ENCODE results near the gene TRIM29.
"Not testable (repeated sequence)": the region's sequence is repeated elsewhere in the genome, so short reads cannot be mapped to it uniquely, and the experiment has no call there.

TRIM29 gene

DNA sequence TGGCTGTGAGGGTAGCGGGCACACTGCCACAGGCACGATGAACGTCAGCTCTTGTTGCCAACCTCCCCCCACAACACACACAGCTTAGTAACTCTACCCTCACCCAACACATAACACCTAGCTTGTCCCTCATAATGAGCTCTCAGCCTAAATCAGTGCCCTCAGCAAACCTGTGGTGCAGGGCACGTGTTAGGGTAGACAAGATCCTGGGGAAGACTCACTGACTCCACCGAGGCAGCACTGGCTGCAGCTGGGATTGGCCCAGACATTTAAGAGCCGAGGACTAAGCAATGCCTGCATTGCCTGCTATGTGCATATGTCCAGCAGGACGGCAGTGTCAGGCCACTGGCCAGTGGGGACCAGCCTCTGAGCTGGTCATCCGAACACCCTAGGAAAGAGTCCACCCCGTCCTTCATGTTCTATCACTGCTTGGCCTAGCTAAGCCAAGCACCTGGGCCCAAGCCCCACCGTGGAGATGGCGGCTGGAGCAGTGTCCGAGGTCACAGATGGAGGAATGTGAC lies 32.9 kb upstream of the TRIM29 start:
- DNase-seq = no peak

DNA sequence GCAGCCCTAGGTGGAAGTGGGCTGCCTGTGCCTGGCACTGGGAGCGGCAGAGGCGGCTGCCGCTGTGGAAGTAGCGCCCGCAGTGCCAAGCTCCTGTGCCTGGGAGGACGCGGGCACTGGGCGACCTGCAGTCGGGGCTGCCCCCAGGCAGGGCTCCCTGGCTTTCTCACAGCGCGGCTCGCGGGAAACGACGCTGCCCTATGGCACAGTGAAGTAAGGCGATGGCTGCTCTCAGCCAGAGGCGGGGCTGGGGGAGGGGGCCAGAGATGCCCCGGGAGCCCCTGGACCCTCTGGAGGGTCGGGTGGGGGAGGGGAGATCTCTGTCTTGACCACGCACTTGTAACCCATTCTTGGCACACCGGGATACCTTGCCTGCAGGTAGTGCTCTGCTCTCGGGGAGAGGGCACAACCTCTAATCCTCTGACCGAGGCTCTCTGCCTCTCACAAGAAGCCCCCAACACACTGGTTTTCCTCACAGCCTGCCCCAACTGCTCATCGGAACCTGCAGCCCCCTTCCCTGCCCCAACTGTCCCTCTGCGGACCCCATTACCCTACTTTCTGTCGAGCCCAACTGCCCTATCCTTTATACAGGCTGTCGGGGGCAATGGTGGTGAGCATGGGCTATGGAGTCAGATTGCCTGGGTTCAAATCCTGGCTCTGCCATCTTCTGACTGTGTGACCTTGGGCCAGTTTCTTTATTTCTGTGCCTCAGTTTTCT lies 32.2 kb upstream of the TRIM29 start:
- DNase-seq = peak; percentile 8

DNA sequence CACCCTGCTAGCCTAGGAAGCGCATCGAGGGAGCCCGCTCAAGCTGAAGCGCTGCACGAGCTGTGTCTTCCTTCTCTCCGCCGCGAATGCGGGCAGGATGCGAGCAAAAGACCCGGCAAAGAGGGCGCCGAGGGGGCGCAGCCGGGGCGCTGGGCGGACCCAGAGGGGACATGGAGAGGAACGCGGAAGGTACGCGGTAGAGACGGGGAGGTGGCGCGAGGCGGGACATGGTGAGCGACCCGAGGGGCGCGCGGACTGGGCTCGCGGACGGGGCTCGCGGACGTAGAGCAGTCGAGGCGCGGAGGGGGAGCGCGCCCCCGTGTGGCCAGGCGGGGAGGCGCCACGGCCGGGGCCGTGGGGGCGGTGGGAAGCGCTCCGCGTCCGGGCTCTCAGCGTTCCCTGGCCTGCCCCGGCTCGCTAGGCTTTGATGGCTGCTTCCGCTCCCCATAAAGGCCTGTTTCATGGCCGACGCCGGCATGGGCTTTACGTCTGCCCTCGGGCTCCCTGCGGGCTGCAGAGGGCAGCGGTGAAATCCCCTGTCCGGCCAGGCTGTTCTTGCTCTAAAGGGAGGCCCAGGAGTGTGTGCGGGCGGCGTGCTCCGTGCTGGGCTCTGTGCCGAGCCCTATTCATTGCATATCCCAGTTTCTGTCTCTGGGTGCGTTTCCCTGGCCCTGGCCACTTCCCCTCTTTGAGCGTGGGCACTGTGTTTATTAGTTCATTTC lies 31.2 kb upstream of the TRIM29 start:
- DNase-seq = peak; percentile 93

DNA sequence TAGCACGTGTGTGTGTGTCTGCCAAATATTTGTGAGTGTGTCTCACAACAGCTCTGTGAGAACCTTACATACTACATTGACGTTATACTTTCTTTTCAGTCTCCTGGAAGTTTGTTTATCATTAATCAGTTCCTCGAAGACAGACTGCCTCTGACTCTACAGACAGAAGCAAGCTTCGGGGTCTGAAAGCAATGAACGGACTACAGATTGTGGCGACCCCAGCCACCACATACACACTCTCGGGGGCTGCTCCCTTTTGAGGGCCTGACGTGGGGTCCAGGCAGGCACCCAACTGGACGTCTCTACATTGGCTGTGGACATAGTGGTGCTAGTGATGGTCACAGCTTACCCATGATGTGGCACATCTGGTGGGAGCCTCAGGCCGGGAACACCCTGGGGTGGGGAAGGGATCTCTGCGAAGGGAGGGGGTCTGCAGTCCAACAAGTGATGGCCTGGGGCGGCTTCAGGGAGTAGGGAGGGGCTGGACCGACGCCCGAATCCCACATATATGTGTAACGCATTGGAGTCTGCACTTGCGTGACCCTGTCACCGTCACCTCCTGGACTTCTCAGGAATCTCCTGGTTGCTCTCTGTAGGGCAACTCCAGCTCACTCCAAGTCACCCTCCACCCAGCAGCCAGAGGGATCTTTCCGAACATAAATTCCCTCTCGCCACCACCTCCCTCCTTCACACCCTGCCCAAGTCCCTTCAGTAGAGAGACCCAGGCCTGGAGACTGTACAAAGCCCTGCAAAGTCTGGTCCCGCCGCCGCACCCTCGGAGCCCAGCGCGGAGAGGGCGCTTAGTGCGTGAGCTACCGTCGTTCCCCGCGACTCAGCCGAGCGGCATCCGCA lies 30.4 kb upstream of the TRIM29 start:
- DNase-seq = no peak

DNA sequence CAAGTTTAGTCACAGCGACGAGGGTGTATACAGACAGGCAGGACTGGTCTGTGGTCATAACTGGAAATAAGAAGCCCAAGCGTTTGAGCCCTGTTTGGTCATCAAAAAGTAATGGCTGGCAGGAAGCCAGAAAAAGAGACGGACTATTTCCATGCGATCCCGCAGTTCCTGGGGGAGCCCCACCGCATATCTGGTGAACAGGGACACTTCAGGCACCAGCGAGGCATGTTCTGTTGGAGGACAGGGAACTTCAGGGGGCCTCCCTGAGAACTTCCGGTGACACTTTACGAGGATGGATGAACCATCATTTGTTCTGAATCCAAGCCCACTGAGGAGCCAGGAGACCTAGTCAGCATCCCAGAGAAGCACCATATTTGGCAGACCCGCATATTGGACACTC lies 29.7 kb upstream of the TRIM29 start:
- no peak for DNase-seq

DNA sequence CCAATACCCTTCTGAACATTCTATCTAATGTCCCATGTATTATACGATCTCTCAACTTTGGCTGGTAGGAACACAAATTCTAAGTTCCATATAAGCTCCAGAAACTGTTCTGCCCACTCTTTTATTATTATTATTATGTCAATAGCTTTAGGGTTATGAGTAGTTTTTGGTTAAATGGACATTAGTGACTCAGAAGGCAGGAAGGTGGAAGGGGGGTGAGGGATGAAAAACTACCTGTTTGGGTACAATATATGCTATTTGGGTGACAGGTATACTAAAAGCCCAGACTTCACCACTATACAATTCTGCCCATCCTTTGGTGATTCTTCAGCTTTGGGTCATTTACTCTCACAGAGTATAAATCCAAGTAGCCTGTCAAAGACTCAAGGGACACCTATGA lies 22.5 kb upstream of the TRIM29 start:
- no peak for DNase-seq

DNA sequence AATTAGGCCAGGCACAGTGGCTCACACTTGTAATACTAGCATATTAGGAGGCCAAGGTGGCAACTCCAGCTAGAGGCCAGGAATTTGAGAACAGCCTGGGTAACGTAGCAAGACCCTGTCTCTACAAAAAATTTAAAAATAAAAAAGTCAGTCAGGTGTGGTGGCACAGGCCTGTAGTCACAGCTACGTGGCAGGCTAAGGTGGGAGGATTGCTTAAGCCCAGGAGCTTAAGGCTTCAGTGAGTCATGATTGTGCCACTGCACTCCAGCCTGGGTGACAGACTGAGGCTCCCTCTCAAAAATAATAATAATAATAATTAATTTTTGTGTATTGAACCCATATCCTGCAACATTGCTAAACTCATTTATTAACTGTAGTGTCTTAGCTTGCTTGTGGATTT lies 15.3 kb upstream of the TRIM29 start:
- no peak for DNase-seq

DNA sequence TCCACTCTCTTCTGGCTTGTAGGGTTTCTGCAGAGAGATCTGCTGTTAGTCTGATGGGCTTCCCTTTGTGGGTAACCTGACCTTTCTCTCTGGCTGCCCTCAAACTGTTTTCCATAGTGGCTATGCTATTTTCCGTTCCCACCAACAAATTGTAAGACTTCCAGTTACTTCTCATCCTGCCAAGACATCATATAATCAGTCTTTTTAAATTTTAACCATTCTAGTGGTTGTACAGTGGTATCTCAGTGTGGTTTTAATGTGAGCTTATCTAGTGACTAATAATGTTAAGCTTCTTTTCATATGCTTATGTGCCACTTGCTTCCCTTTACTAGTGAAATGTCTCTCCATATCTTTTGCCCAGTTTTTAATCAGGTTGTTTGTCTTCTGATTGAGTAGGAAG lies 13.6 kb upstream of the TRIM29 start:
- no peak for DNase-seq

DNA sequence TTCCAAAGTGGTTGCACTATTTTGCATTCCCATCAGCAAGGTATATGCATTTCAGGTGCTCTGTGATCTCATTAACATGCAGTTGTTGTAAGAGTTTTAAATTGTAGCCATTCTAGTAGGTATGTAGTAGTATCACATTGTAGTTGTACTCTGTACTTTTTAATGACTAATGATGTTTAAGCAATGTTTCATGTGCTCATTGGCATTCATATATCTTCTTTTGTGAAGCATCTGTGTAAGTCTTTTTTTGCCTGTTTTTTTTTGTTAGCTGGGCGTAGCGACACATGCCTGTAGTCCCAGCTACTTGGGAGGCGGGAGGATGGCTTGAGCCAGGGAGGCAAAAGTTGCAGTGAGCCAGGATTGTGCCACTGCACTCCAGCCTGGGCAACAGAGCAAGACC lies 11.3 kb upstream of the TRIM29 start:
- no peak for DNase-seq

DNA sequence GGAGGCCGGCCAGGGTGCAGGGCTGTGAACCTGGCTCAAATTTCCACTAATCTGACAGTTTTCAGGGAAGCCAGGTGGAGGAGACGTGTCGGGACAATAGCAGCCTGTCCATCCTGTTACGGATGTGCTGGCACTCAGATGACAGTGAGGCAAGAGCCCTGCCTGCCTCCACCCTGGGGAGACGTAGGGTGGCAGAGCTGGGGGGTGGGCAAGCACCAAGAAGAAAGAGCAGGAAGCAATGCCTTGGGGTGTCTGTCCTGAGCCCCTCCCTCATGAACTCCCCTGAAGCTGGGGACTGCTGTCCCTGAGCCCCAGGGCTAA lies 10.0 kb upstream of the TRIM29 start:
- no peak for DNase-seq

DNA sequence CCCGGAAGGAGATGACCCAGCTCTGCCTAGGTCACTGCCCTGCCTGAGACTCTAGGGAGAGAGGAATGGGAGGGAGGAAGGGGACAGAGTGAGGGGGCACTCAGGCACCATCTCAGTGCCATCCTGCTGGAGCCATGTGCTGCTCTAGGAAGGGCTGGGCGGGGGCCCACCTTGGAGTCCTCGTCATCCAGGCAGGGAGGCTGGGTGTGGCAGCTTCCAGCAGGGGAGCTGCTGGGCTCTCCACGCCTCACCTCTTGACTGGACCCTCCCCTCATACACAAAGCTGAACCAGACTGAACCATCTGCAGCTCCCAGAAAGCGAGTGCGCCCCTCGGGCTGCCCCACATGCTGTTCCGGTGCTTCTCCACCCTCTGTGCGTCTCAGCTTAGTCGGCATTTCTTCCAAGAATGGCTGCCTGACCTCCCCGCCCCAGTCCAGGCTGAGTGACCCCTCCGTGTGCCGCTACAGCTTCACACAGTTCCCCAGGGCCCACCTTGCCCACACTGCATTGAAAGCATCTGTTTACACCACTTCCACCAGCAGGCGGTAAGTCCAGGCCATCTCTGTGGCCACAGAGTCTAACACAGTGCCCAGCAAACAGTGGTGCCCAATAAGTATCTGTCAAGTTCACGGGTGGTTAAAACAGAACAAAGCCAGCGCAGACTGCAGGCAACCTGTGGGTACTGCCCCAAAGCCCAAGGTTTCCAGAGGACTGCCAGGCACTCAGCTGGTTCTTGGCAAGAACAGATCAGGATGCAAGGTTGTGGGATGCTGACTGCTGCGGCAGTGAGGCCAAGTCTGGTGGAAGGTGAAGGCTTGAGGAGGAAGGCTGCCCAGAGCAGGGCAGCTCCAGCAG lies 9.4 kb upstream of the TRIM29 start:
- no peak for DNase-seq

DNA sequence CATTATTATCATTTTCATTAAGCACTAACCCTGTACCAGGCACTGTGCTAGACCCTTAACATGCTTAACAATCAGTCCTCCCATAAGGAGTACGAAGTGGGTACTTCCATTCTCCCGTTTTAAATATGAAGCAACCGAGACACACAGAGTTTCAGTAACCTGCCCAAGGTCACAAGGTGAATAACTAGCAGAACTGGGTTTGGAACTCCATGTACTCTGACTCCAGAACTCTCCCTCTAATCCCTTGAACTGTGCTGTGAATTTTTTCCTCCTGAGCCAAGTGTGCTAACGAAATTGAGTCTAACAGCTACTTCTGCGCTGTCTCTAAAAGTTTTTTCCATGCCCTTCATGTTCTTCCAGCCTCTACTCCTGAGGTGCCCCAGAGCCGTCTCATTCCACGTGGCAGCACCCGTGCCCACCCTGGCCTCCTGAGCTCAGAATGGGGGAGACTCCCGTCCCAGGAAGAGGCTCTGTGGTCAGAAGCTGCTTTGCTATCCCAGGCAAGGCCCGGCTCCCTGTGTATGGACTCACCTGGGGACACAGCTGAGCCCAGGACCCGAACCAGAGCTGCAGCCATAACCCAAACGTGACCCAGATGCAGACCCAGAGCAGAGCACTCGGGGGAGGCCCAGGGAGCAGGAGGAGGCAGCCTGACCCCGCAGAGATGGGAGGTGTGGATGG lies 8.6 kb upstream of the TRIM29 start:
- no peak for DNase-seq

DNA sequence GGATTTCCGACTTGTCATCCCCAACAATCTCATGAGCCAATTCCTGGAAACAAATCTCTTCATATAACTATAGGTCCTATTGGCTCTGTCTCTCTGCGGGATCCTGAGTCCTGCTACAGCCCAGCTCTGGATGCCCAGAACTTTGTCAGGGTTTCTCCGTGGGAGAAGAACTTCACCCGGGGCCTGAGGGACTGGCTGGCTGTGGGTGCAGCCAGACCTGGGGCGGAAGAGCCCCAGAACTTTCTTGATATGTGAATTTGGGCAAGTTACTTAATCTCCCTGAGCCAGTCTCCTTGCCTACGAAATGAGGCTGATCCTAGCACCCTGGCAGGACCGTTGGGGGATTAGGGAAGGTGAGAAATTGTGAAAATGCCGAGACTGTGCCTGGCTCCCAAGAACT lies 6.6 kb upstream of the TRIM29 start:
- no peak for DNase-seq

DNA sequence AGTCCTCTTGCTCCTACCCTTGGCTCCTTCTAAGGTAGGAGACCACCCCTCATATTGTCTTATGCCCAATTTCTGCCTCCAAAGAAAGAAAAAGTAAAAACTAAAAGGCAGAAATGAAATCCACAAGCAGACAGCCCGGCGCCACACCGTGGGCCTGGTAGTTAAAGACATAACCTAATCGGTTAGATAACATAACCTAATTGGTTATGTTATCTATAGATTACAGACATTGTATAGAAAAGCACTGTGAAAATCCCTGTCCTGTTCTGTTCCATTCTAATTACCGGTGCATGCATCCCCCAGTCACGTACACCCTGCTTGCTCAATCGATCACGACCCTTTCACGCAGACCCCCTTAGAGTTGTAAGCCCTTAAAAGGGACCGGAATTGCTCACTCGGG lies 5.6 kb upstream of the TRIM29 start:
- not testable (repeated sequence) for DNase-seq

DNA sequence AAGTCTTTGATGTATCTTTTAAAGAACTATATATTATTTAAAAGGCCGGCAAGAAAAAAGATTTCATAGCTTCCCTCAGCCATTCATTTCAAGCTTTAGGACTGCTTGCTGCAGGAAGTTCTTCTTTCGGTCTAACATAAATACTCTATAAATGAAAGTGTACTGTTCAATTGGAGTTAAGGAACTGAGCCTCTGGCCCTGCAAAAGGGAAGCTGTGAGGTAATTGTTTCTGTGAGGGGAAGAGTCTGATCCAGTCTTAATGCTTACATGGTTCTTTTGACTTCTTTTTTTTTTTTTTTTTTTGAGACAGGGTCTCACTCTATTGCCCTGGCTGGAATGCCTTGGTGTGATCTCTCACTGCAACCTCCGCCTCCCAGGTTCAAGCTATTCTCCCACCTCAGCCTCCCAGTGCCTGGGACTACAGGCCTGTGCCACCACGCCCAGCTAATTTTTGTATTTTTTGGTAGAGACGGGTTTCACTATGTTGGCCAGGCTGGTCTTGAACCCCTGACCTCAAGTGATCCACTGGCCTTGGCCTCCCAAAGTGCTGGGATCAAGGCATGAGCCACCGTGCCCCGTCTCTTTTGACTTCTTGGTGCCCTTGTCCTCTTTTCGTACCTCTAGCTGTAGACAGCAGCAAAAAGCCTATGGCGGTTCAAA lies 4.7 kb upstream of the TRIM29 start:
- no peak for DNase-seq

DNA sequence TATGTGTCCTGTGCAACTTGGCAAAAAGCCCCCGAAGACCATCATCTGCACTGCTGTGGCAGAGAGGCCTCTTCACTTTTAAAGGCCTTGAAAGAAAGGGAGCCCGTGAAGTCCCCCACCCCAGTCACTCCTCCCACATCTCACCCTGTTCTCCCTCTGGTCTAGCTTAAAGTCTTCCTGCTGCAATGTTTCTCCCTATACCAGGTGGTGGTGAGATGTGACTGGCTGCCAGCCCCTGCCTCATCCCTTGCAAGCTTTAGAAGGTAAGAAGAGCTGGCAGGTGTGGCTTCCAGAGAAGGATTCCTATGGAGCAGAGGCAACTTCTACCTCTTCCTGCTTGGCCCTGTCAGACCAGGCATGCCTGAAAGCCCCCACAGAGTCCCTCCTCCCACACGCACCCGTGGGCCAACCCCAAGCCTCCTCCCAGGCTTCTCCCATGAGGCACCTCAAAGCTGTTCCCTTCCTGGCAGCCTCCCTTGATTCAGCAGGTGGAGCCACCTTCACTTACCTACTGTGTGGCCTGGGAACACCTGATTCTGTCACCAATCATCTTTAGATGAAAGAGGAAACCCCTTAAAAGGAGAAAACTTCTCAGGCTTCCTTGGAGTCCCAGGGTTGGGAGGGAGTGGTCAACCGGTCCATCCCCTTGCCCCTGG lies 4.0 kb upstream of the TRIM29 start:
- DNase-seq = no peak

DNA sequence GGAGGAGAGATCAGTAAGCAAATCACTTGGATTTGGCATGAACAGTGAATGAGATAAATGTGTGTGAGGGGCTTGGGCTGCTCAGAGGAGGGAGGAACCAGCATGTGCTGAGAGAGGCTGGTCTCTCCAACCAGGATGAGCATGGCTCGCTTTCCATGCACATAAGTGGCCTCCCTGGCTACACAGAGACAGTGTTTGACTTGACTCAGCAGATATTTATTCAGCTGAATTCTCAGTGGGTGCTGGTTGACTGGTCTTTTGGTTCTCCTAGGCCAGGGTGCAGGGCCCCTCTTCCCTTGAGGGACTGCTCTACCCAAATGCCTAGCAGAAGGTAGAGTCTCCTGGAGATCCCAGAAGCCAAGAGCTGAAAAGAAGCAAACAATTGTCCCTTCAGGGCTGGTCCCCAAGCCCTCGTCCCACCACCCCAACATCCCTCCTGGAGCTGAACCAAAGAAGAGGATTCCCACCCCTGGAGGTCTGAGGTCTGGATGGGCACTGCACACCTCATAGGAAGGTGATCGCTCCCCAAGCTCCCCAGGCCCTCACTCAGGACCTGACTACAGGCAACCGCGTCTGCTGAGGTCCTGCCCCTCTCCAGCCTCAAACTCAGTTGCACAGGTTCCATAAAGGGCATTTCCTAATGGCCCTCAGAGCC lies 3.3 kb upstream of the TRIM29 start:
- no peak for DNase-seq

DNA sequence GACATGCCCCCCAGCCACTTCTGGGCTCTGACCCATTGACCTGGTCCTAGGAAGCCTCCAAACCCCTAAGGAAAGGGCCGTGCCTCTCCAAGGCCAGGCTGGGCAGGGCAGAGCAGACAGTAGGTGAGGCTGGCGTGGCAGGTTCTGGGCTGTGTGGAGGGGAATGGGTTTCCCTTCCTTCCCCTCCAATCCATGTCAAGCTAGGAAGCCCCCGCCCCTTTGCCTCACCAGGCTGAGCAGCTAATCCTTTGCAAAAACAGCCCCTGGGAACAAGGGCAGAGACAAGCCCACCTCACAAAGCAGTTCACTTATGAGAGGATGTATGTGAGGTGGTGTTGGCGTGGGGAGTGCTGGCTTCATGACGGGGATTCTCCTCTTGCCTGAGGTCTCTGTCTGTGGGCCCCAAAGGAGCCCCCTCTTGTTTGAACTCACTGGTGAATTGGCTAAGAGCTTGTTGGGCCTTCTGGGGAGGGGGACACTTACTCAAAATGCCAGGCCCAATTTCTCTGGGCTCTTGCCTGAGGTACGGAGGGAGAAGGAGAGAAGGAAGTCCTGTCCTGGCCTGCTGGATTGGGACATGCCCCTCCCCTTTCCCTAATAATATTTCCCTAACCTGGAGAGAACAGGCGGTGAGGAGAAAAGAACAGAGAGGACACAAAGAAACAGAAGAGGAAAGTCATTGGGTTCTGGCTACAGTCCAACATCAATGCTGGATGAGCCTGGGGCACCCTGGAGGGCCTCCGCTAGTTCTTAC lies 1.6 kb upstream of the TRIM29 start:
- DNase-seq = no peak

DNA sequence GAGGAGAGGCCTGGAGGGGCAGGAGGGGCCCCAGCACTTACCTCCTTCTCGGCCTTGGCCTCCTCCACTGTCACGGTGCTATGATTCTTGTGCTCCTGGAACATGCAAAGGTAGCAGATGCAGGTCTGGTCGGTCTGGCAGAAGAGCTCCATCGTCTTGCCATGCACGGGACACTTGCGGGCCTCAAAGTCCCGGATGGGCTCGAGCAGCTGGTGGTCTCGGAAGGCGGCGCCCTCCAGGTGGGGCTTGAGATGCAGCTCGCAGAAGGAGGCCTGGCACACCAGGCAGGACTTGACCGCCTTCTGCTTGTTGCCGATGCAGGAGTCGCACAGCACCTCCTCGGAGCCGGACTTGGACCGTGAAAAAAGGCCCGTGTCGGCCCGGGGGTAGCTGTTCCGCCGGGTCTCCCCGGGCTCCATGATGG lies 714 bp downstream of the TRIM29 start:
- no peak for DNase-seq

DNA sequence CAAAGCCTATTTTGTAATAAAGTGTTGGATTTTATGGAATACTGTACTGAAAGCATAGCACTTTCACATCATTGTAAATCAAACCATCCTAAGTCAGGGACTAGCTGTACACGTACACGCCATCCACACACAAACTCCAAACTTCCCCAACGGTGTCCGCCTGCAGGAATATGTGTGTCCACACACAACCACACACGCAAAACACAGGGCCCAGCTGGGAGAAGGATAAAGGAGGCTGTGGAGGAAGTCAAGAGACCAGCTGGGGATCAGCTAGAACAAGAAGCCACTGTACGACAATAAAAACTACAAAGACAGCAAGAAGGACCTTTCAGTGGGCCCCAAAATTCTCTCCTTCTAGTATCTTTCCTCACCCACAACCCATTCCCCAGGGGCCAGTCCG lies 1.6 kb downstream of the TRIM29 start:
- DNase-seq = no peak
